ENCODE data around the gene FANCD2.
"Not testable (repeated sequence)": the region's sequence is repeated elsewhere in the genome, so short reads cannot be mapped to it uniquely, and the experiment has no call there.

The FANCD2 gene

DNA sequence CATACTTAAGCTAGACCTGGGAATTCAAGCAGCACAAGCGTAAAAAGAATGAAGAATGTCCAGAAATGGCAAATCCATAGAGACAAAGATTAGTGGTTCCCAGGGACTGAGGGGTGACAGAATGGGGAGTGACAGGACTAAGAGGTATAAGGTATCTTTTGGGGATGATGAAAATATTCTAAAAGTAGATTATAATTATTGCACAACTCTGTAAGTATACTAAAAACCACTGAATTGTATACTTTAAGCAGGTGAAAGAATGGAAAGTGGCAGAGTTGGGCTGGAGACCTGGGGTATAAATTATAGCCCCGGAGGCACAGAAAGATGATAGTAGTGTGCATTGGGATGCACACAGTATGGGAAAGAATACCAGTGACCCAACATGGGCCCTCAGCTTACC is 94.8 kb downstream of the FANCD2 start:
- no peaks in the 10 kb centered on the region for H3K27me3 ChIP-seq (ENCODE audit: insufficient read depth, low read depth, severe bottlenecking)
- no peaks in the 10 kb centered on the region for H3K9me3 ChIP-seq (ENCODE audit: severe bottlenecking)
- no peak overlapping the region for H3K27ac ChIP-seq
- DNase-seq = no peak
- peaks cover 59% of the 10 kb centered on the region for H3K36me3 ChIP-seq
- no peak overlapping the region for H3K4me3 ChIP-seq (ENCODE audit: low read depth, low read length)
- TF ChIP-seq, protein P1, sequence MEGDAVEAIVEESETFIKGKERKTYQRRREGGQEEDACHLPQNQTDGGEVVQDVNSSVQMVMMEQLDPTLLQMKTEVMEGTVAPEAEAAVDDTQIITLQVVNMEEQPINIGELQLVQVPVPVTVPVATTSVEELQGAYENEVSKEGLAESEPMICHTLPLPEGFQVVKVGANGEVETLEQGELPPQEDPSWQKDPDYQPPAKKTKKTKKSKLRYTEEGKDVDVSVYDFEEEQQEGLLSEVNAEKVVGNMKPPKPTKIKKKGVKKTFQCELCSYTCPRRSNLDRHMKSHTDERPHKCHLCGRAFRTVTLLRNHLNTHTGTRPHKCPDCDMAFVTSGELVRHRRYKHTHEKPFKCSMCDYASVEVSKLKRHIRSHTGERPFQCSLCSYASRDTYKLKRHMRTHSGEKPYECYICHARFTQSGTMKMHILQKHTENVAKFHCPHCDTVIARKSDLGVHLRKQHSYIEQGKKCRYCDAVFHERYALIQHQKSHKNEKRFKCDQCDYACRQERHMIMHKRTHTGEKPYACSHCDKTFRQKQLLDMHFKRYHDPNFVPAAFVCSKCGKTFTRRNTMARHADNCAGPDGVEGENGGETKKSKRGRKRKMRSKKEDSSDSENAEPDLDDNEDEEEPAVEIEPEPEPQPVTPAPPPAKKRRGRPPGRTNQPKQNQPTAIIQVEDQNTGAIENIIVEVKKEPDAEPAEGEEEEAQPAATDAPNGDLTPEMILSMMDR (IDR thresholded peaks at IDR 0.05; ENCODE audit: low read depth, low read length) = no peak

- H3K36me3 ChIP-seq = peaks cover 65% of the 10 kb centered on the region
- no peak overlapping the region for H3K27ac ChIP-seq
- H3K9me3 ChIP-seq (ENCODE audit: severe bottlenecking) = no peaks in the 10 kb centered on the region
- TF ChIP-seq, protein P1 (IDR thresholded peaks at IDR 0.05; ENCODE audit: low read depth, low read length) = no peak
- H3K4me3 ChIP-seq (ENCODE audit: low read depth, low read length) = no peak overlapping the region
- no peak for DNase-seq
- no peaks in the 10 kb centered on the region for H3K27me3 ChIP-seq (ENCODE audit: insufficient read depth, low read depth, severe bottlenecking)
These were observed 96.5 kb downstream of the FANCD2 start for GRCh38 chr3:10122724-10123123.

- not testable (repeated sequence) for H3K36me3 ChIP-seq; H3K9me3 ChIP-seq (ENCODE audit: severe bottlenecking); H3K27ac ChIP-seq; DNase-seq; H3K27me3 ChIP-seq (ENCODE audit: insufficient read depth, low read depth, severe bottlenecking); H3K4me3 ChIP-seq (ENCODE audit: low read depth, low read length)
These were observed 109.6 kb downstream of the FANCD2 start for GRCh38 chr3:10135872-10136271.

- Histone ChIP-seq H3K27ac (no peak overlapping the region), H3K36me3 (no peaks in the 10 kb centered on the region), H3K27me3 (ENCODE audit: insufficient read depth, low read depth, severe bottlenecking) (no peaks in the 10 kb centered on the region), H3K4me3 (ENCODE audit: low read depth, low read length) (no peak overlapping the region), H3K9me3 (ENCODE audit: severe bottlenecking) (peaks cover 4% of the 10 kb centered on the region)
- TF ChIP-seq, protein P1 (IDR thresholded peaks at IDR 0.05; ENCODE audit: low read depth, low read length) = no peak
- DNase-seq = no peak
These were observed 110.3 kb downstream of the FANCD2 start for GRCh38 chr3:10136426-10137005.

GRCh38 chr3:10137178-10137577 is 110.9 kb downstream of the FANCD2 start:
- peaks cover 4% of the 10 kb centered on the region for H3K9me3 ChIP-seq (ENCODE audit: severe bottlenecking)
- no peak for DNase-seq

DNA sequence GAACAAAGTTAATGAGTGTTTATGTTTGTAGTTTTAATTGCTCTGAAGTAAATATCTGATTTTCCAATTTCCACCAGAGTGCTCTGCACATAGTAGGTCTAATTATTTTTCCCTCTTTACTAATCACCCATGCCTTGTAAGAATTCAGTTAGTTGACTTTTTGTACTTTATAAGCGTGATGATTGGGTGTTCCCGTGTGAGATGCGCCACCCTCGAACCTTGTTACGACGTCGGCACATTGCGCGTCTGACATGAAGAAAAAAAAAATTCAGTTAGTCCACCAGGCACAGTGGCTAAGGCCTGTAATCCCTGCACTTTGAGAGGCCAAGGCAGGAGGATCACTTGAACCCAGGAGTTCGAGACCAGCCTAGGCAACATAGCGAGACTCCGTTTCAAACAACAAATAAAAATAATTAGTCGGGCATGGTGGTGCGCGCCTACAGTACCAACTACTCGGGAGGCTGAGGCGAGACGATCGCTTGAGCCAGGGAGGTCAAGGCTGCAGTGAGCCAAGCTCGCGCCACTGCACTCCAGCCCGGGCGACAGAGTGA is 114.8 kb downstream of the FANCD2 start:
- TF ChIP-seq, protein P1 (IDR thresholded peaks at IDR 0.05; ENCODE audit: low read depth, low read length) = no peak
- Histone ChIP-seq H3K27me3 (ENCODE audit: insufficient read depth, low read depth, severe bottlenecking) (no peaks in the 10 kb centered on the region), H3K27ac (peak overlapping the region; percentile 90), H3K9me3 (ENCODE audit: severe bottlenecking) (peaks cover under 1% of the 10 kb centered on the region), H3K36me3 (peaks cover 36% of the 10 kb centered on the region), H3K4me3 (ENCODE audit: low read depth, low read length) (no peak overlapping the region)
- DNase-seq = no peak

More at GRCh38 chr3:10137178-10137577, 110.9 kb downstream of the FANCD2 start:
- TF ChIP-seq, protein P1 (IDR thresholded peaks at IDR 0.05; ENCODE audit: low read depth, low read length) = no peak
- H3K27ac ChIP-seq = no peak overlapping the region
- no peak overlapping the region for H3K4me3 ChIP-seq (ENCODE audit: low read depth, low read length)
- H3K27me3 ChIP-seq (ENCODE audit: insufficient read depth, low read depth, severe bottlenecking) = no peaks in the 10 kb centered on the region
- H3K36me3 ChIP-seq = peaks cover 4% of the 10 kb centered on the region; the same call in 1 of the 2 replicates
